Stimulated activated memory B cell treated with anti-CD40 and anti-IgM and Interleukin-4, amounts not matched to agents 10 μg/mL and 1 μg/mL and 100 μg/mL, for 72 hours (primary cell): Measurements from ENCODE around the gene TLCD1.
"Not testable (repeated sequence)": the region's sequence is repeated elsewhere in the genome, so short reads cannot be mapped to it uniquely, and the experiment has no call there.

ENCODE experiments used
- ATAC-seq: fragments of 150-1000 bp; cut with Tn5 transposase; 2 replicates; pipeline ENCODE4 v1.10.0; 2021
- H3K27ac Mint-ChIP-seq: one replicate; pipeline ENCODE4 v1.8.0; 2022; ENCODE audit warnings: mild to moderate bottlenecking, mixed read lengths
- H3K27me3 Mint-ChIP-seq: one replicate; pipeline ENCODE4 v1.8.0; 2022; ENCODE audit warnings: mixed read lengths
- H3K36me3 Mint-ChIP-seq: one replicate; pipeline ENCODE4 v1.8.0; 2022; ENCODE audit warnings: mixed read lengths
- H3K4me1 Mint-ChIP-seq: one replicate; pipeline ENCODE4 v1.8.0; 2022; ENCODE audit warnings: mixed read lengths
- H3K4me3 Mint-ChIP-seq: one replicate; pipeline ENCODE4 v1.8.0; 2022; ENCODE audit warnings: mild to moderate bottlenecking, moderate library complexity, mixed read lengths
- H3K9me3 Mint-ChIP-seq: one replicate; pipeline ENCODE4 v1.8.0; 2022; ENCODE audit warnings: mixed read lengths

Gene TLCD1

GRCh38 chr17:28726627-28727491, 826 bp upstream of the TLCD1 start:
- peak; percentile 59 for ATAC-seq
- peak overlapping the region; percentile 89 for H3K27ac Mint-ChIP-seq
- peak overlapping the region; percentile 89 for H3K4me3 Mint-ChIP-seq
- no peaks in the 10 kb centered on the region for H3K27me3 Mint-ChIP-seq
- peaks cover 33% of the 10 kb centered on the region for H3K36me3 Mint-ChIP-seq
- no peaks in the 10 kb centered on the region for H3K9me3 Mint-ChIP-seq
- peaks cover 54% of the 10 kb centered on the region for H3K4me1 Mint-ChIP-seq

GRCh38 chr17:28725660-28726225, 290 bp downstream of the TLCD1 start:
- Mint-ChIP-seq H3K36me3 (peaks cover 44% of the 10 kb centered on the region), H3K27ac (peak overlapping the region; percentile 89), H3K4me1 (peaks cover 55% of the 10 kb centered on the region), H3K9me3 (no peaks in the 10 kb centered on the region), H3K4me3 (peak overlapping the region; percentile 93), H3K27me3 (no peaks in the 10 kb centered on the region)
- ATAC-seq: peak; percentile 0

- no peak for ATAC-seq
- H3K27me3 Mint-ChIP-seq: no peaks in the 10 kb centered on the region
- peaks cover 49% of the 10 kb centered on the region for H3K36me3 Mint-ChIP-seq
- no peaks in the 10 kb centered on the region for H3K9me3 Mint-ChIP-seq
- H3K4me1 Mint-ChIP-seq: peaks cover 59% of the 10 kb centered on the region
- H3K4me3 Mint-ChIP-seq: peak overlapping the region; percentile 93
- H3K27ac Mint-ChIP-seq: peak overlapping the region; percentile 89
Observed at GRCh38 chr17:28725166-28725659, 820 bp downstream of the TLCD1 start.

GRCh38 chr17:28724500-28725165, 1.4 kb downstream of the TLCD1 start:
- H3K27me3 Mint-ChIP-seq: no peaks in the 10 kb centered on the region
- H3K9me3 Mint-ChIP-seq: no peaks in the 10 kb centered on the region
- H3K4me3 Mint-ChIP-seq: peak overlapping the region; percentile 93
- peaks cover 60% of the 10 kb centered on the region for H3K4me1 Mint-ChIP-seq
- H3K27ac Mint-ChIP-seq: peak overlapping the region; percentile 89
- H3K36me3 Mint-ChIP-seq: peaks cover 54% of the 10 kb centered on the region
- no peak for ATAC-seq

- H3K27me3 Mint-ChIP-seq, ATAC-seq, H3K9me3 Mint-ChIP-seq: not testable (repeated sequence)
- H3K4me3 Mint-ChIP-seq: peak overlapping the region; percentile 93
- peak overlapping the region; percentile 89 for H3K27ac Mint-ChIP-seq
- H3K36me3 Mint-ChIP-seq: peaks cover 54% of the 10 kb centered on the region
- peaks cover 59% of the 10 kb centered on the region for H3K4me1 Mint-ChIP-seq
Observed at GRCh38 chr17:28723836-28724499, 2.1 kb downstream of the TLCD1 start.

GRCh38 chr17:28723159-28723835, 2.7 kb downstream of the TLCD1 start:
- ATAC-seq: no peak
- Mint-ChIP-seq H3K36me3 (peaks cover 54% of the 10 kb centered on the region), H3K27ac (peak overlapping the region; percentile 89), H3K4me1 (peaks cover 62% of the 10 kb centered on the region), H3K27me3 (no peaks in the 10 kb centered on the region), H3K4me3 (peak overlapping the region; percentile 93), H3K9me3 (no peaks in the 10 kb centered on the region)

GRCh38 chr17:28722417-28723158, 3.4 kb downstream of the TLCD1 start:
- Mint-ChIP-seq H3K27ac (peak overlapping the region; percentile 97), H3K4me1 (peaks cover 63% of the 10 kb centered on the region), H3K4me3 (peak overlapping the region; percentile 98), H3K9me3 (no peaks in the 10 kb centered on the region), H3K36me3 (peaks cover 54% of the 10 kb centered on the region), H3K27me3 (no peaks in the 10 kb centered on the region)
- ATAC-seq: no peak

GRCh38 chr17:28720997-28721329, 5.1 kb downstream of the TLCD1 start:
- H3K36me3 Mint-ChIP-seq: peaks cover 54% of the 10 kb centered on the region
- not testable (repeated sequence) for H3K9me3 Mint-ChIP-seq, H3K27me3 Mint-ChIP-seq, ATAC-seq
- H3K4me3 Mint-ChIP-seq: peak overlapping the region; percentile 98
- peak overlapping the region; percentile 97 for H3K27ac Mint-ChIP-seq
- H3K4me1 Mint-ChIP-seq: peaks cover 61% of the 10 kb centered on the region

GRCh38 chr17:28720247-28720996, 5.6 kb downstream of the TLCD1 start:
- no peak for ATAC-seq
- peak overlapping the region; percentile 98 for H3K4me3 Mint-ChIP-seq
- peaks cover 6% of the 10 kb centered on the region for H3K27me3 Mint-ChIP-seq
- H3K36me3 Mint-ChIP-seq: peaks cover 52% of the 10 kb centered on the region
- peaks cover 62% of the 10 kb centered on the region for H3K4me1 Mint-ChIP-seq
- no peaks in the 10 kb centered on the region for H3K9me3 Mint-ChIP-seq
- H3K27ac Mint-ChIP-seq: peak overlapping the region; percentile 97

- peaks cover 38% of the 10 kb centered on the region for H3K36me3 Mint-ChIP-seq
- peak overlapping the region; percentile 97 for H3K27ac Mint-ChIP-seq
- peak overlapping the region; percentile 98 for H3K4me3 Mint-ChIP-seq
- H3K4me1 Mint-ChIP-seq: peaks cover 56% of the 10 kb centered on the region
- no peak for ATAC-seq
- H3K9me3 Mint-ChIP-seq: no peaks in the 10 kb centered on the region
- peaks cover 17% of the 10 kb centered on the region for H3K27me3 Mint-ChIP-seq
Observed at GRCh38 chr17:28719021-28719433, 7.0 kb downstream of the TLCD1 start.

GRCh38 chr17:28718333-28719020, 7.6 kb downstream of the TLCD1 start:
- ATAC-seq: no peak
- Mint-ChIP-seq H3K36me3 (peaks cover 33% of the 10 kb centered on the region), H3K27me3 (peaks cover 17% of the 10 kb centered on the region), H3K4me3 (peak overlapping the region; percentile 80), H3K4me1 (peaks cover 50% of the 10 kb centered on the region), H3K27ac (peak overlapping the region; percentile 80), H3K9me3 (no peaks in the 10 kb centered on the region)

GRCh38 chr17:28717578-28718332, 8.3 kb downstream of the TLCD1 start, which contains the start of gene RAB34:
Gene RAB34, minus strand, starts transcription at chr17:28717868. Its CDS starts 602 bp downstream, at chr17:28717266.
- peaks cover 17% of the 10 kb centered on the region for H3K27me3 Mint-ChIP-seq
- peaks cover 30% of the 10 kb centered on the region for H3K36me3 Mint-ChIP-seq
- peak within 1 kb of the TSS; percentile 80 for H3K4me3 Mint-ChIP-seq
- ATAC-seq: peak; percentile 2
- peaks cover 49% of the 10 kb centered on the region for H3K4me1 Mint-ChIP-seq
- H3K9me3 Mint-ChIP-seq: no peaks in the 10 kb centered on the region
- peak within 1 kb of the TSS; percentile 80 for H3K27ac Mint-ChIP-seq
